Retinal pigment epithelial cell (primary cell): ENCODE measurements around the gene SIAH1.

ENCODE experiments used
- DNase-seq: peaks from one replicate; pipeline ENCODE4 v3.0.0-alpha.2; 2010; ENCODE audit warnings: low read depth
- H3K4me3 ChIP-seq: 2 replicates; pipeline ENCODE4 v1.5.1; 2011; ENCODE audit warnings: mild to moderate bottlenecking, low read length, control low read depth, moderate library complexity
- CTCF ChIP-seq: conservative IDR thresholded peaks from 2 replicates; pipeline ENCODE4 v1.5.1; 2011; ENCODE audit warnings: low read depth, low read length, control low read depth, inconsistent platforms

The SIAH1 gene

GRCh38 chr16:48385253-48386150 lies at the start of gene SIAH1:
Gene SIAH1, minus strand, starts transcription at chr16:48385413. Its CDS starts 22,985 bp downstream, at chr16:48362428.
- peak within 1 kb of the TSS; percentile 61 for H3K4me3 ChIP-seq
- no peak for DNase-seq
- TF ChIP-seq CTCF = no peak

DNA sequence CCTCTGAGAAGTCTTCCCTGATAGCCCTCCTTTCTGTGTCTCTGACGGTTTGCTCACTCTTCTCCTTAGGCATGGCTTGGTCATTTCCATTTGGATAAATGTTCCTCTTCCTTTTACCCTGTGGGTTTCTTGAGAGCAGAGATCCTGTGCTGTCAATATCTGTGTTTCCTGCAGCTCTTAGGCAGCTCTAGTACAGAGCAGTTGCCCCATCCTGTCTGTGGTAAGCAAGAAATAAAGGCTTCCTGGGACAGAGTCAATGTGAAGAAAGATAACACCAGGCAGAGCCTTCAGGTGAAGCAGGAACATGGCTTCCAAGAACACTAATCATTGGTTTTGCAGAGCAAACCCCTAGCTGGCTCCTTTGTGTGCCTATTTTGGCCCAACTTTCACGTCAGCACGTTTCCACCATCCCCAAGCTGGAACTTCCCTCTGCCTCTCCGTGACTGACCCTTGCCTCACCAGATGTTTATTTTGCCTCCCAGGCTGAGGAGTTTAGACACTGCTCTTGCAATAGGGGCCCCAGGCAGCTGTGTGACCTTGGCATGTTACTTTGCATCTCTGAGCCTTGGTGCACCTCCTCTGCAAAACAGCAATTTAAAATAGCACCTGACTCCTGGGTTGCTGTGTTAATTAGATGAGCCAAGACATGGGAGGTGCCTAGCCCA lies 49.6 kb upstream of the SIAH1 start:
- H3K4me3 ChIP-seq = no peak overlapping the region

DNA sequence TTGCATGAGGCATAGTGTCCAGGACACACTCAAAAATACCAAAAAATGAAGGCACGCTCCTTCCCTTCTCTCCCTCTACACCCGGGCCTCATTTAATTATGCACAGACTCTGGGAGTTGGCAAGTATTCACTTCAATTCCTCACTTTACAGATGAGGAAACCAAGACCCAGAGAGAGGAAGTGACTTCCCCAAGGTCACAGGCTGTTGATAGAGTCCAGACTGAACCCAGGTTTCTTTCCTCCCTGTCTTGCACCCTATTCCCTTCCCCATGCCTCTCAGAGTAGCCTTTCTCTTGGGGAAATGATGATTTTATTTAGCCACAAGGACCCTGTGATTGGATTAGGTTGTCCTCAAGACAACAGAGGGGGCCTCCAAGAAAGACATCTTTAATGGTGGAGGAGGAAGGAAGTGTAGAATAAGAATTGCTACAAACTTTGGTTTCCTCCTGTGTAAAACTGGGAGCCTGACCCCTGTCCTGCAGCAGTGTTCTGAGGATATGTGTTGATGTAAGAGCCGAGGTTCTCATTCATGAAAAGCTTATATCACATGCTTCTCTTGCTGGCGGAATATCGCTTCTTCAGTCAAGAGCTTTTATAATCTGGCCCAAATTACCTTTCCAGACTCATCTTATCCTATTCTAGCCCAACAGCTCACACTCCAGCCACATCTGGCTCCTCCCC lies 48.8 kb upstream of the SIAH1 start:
- H3K4me3 ChIP-seq = no peak overlapping the region
- no peak for DNase-seq
- no peak for TF ChIP-seq CTCF

More for the DNA sequence above, 49.6 kb upstream of the SIAH1 start:
- DNase-seq = no peak
- no peak for TF ChIP-seq CTCF

DNA sequence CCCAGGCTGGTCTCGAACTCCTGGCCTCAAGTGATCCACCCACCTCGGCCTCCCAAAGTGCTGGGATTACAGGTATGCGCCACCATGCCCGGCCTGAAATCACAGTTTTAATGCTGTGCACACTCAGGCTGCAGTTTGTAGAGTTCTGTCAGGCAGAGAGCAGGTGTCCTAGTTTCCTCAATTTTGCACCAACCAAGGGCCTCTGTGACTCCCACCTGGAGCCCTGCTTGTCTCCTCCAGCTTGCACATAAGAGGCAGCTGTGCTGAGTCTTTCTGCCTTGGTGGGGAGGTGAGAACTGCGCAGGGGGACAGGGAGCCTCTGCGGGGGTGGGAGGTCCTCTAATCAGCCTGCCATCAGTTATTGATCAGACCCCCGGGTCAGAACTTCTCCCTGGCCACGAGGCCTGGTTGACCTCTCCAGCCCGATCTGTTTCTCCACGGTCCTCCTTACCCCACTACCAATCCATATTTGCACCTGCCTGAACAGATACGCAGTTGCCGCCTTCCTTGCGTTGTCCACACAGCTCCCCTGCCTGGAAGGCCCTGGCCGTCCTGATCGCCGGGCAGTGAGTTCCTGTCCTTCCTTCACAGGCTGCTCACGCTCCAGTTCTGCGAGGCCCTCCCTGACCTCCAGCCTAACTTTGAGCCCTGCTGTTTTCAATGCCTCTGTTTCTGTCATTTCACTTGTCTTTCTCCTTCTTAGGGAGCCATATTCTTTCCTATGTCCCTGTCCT lies 48.1 kb upstream of the SIAH1 start:
- no peak for DNase-seq
- no peak overlapping the region for H3K4me3 ChIP-seq
- TF ChIP-seq CTCF = no peak

DNA sequence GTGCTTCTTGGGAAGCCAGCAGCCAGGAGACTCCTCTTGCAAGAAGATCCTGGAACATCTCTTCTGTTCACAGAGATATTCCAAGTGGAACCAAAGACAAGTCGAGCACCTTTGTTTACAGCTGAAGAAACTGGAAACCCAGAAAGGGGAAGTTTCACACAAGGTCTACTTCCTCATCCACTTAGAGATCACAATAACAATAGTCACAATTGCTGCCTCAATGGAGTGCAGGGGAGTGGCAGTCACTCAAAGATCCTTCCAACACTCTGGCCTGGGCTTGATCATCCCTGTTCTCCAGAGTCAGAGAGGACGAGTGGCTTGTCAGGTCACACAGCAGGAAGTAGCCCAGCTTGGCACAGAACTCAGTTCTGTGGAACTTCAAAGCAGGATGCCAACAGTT lies 46.9 kb upstream of the SIAH1 start:
- no peak for TF ChIP-seq CTCF
- DNase-seq = no peak
- no peak overlapping the region for H3K4me3 ChIP-seq

GRCh38 chr16:48430890-48431289 lies 45.7 kb upstream of the SIAH1 start:
- no peak for DNase-seq
- TF ChIP-seq CTCF = no peak
- no peak overlapping the region for H3K4me3 ChIP-seq
